NCI-H1436 treated with DMSO at 0.1 percent for 48 hours (cell line): ENCODE data around the gene RAB43.
"Not testable (repeated sequence)": the region's sequence is repeated elsewhere in the genome, so short reads cannot be mapped to it uniquely, and the experiment has no call there.

Experiments
- DNase-seq: peaks from one replicate; lab custom pipeline; 2025; lab: John Stamatoyannopoulos, UW

The RAB43 gene

DNA sequence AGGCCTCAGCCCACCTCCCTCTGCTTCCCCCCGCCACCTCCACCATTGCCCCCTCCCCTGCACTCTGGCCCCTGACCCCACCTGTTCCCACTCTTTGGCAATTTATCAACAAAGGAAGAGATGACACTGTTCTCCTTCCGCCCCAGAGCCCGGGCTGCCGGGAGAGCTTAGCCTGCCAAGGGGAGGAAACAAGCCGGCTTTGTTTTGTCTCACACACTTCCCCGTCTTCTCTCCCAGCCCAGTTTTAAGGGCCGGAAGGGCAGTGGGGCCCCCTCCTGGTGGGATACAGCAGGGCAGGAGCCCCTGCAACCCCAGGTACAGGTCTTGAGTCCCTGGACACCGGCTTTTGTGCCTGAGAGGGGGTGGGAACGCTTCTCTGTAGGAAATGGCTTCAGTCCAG is 33.7 kb downstream of the RAB43 start:
- DNase-seq = not testable (repeated sequence)

DNA sequence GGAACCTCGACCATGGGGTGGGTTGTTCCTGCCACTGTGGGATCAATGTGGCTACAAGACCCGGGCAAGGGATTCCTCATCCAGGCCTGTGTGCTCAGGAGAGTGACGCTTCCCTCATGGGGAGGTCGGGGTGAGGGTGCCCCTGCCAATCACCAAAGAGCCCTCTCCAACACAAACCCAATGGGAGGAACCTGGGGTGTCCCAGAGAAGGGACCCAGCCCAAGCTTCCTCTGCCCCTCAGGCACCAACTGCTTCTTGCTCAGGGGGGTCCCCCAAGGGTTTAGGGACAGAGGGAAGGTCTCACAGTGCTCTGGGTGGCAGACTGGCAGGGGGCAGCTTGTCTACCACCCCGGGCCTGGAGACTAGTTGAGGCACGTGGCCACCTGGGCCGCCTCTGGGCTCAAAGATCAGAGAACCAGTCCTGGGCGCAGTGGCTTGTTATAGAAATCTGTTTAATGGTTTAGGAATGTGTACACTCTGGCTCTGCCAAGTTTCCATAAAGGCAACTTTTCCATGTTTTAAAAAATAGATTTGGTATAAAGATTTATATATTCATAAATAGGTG is 34.4 kb downstream of the RAB43 start:
- DNase-seq = no peak

DNA sequence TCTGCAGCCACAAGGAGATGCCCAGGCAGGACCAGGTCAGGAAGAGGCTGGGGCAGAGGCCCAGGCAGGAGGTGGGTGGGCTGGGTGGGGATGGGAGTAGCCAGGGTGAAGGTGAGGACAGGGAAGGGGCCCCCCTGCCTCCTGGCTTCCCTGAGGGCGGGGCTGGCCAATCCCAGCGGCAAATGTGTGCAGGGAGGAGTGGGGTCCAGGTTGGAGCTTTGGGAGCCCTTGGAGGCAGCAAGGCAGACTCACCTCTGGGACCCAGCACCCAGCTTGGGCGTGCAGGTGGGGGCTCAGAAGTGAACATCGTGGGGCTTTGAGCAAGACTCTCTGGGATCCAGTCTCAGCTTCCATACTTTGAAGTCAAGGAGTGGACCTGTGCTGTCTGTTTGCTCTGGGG is 35.8 kb downstream of the RAB43 start:
- no peak for DNase-seq

DNA sequence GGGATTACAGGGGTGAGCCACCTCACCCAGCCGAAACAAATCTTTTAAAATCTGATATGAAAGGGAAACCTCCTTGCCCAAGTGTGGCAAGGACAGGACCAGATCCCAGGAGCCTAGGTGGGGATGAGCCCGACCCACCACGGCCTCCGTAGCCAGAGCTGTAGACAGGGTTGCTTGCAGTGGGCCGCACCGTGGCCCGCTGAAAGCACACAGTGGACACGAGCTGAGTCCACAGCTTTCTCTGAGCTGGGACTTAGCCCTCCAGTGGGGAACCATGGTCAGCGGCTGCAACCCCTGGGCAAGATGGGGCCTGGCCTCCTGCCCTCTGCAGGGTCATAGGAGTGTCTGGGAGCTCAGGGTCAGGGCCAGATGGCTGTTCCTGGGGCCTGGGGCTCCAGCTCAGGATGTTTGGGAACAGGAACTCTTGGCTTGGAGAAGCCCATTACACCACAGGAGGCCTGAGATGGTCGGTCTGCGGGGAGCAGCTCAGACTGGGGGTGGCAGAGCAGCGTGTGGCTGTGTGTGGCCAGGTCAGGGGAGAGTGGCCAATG is 36.4 kb downstream of the RAB43 start:
- no peak for DNase-seq

DNA sequence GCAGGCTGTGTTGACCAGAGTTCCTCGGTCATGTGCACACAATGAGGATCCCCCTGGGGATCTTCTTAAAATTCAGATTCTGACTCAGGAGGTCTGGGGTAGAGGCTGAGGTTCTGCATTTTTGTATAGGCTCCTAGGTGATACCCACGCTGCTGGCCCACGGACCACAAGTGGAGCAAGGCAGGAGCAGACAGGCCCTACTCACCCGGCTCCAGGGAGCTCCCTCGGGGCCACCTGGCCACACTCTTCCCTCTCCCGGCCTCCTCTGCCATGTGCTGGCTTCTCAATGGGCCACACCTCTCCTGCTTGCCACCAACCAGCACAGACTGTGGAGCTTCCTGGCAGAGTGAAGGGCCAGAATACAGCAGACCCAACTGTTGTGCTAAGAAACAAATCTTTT is 37.1 kb downstream of the RAB43 start:
- DNase-seq = no peak

DNA sequence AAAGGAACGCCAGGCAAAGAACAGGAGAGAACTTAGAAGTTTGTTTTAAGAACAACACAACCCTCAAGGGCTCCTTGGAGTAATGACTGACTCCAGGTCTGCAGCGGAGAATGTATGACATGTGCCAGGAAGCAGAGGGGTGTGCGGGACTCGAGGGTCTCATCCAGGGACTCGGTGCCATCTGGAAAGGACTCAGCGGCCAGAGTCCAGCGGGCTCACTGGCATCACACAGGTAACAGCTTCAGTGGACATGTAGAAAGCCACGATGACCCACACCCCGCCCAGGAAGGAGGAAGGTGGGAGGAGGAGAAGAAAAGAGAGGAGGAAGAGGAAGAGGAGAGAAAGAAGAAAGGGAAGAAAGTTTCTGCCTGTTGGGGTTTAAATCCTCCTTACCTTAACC is 39.6 kb downstream of the RAB43 start:
- no peak for DNase-seq

DNA sequence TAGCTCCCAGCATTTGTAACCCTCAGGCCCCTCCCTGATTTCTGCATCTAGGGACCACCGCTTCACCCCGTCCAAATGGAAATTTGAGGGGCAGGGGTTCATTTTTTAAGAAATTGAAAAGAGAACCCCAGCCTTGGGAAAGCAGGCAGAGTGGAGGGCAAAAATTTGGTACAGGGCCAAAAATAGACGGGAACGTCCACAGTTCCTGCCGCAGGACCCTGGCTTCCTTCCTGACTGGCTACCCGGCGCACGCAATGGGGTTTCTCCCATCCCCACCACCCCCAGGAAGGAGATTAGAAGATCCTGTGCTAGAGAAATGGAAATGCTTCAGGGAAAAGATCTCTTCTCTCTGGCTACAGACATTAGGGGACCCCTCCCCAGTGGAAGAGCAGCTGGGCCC is 40.1 kb downstream of the RAB43 start:
- no peak for DNase-seq

DNA sequence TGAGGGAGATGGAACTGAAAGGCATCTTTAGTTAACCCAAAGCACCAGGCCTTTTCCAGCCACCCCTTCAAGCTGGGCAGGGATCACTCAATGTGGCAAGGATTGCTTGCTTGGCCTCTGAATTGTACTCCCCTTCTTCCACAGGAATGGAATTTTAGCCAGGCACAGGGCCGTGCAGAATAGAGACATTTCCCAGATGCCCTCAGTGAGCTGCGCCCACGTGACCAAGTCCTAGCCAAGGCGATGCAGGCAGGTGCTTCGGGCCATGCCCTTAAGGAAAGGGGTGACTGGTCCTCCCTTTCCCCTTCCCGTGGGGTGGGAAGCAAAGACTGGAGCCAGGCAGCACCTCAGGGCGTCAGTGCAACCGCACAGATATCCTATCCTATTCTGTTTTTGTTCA is 43.1 kb downstream of the RAB43 start:
- DNase-seq = no peak

DNA sequence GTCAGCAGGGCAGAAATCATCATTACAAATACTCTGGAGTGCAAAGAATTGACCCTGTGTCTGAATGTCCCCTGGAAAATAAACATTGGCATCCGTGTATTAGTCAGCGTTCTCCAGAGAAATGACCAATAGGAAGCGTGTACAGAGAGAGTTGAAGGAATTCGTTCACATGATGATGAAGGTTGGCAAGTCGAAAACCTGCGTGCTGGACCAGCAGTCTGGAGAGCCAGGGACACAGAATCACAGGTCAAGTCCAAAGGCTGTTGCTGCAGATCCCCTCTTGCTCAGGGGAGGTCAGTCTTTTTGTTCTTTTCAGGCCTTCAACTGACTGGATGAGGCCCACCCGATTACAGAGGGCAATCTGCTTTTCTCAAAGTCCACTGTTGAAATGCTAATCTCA is 44.4 kb downstream of the RAB43 start:
- no peak for DNase-seq

DNA sequence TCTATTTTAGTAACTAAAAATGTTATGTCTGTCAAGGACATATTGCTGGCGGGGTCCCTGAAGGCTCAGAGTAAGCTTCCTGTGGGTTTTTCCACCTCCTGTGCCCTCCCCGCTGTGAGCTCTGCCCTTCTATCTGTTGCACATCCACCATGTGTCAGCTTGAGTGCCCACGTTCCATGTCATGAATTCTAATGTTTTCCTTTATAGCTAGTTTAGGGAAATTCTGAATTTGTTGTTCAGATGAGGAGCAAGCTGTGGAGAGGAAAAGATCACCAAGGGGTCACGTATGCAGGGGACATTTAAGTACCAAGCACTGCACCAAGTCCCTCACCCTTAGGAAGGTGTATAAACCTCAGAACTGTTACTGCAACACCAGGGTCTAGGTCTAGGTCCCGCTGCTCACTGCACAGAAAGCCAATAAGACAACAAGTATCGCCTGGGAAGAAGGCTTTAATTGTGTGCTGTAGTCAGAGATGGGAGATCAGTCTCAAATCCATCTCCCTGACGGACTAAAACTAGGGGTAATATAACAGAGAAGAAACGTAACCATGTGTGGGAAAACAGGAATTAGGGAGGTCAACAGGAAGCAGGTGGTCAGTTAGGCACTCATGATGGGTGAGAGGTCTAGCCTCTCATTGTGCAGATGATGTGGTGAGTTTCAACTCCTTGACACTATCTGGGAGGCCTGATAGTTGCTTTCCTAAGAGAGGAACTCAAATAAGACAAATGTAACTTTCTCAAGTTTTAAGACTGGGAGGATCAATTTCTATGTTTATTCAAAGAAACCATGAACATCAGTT is 51.3 kb downstream of the RAB43 start:
- no peak for DNase-seq

DNA sequence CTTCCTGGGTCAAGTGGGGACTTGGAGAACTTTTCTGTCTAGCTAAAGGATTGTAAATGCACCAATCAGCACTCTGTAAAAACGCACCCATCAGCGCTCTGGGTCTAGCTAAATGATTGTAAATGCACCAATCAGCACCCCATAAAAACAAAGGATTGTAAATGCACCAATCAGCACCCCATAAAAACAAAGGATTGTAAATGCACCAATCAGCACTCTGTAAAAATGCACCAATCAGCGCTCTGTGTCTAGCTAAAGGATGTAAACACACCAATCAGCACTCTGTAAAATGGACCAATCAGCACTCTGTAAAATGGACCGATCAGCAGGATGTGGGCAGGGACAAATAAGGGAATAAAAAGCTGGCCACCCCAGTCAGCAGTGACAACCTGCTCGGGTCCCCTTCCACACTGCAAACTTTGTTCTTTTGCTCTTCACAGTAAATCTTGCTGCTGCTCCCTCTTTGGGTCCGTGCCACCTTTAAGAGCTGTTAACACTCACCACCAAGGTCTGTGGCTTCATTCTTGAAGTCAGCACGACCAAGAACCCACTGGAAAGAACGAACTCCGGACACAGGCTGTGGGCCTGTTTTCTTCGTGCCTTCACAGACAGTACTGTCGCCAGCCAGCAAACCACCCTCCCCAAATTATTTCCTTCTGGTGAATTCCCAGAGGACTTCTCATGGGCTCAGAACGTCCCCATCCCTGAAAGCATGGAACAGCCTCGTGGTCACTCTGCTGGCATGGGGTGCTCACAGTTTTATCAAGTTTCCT is 52.1 kb downstream of the RAB43 start:
- DNase-seq = not testable (repeated sequence)

DNA sequence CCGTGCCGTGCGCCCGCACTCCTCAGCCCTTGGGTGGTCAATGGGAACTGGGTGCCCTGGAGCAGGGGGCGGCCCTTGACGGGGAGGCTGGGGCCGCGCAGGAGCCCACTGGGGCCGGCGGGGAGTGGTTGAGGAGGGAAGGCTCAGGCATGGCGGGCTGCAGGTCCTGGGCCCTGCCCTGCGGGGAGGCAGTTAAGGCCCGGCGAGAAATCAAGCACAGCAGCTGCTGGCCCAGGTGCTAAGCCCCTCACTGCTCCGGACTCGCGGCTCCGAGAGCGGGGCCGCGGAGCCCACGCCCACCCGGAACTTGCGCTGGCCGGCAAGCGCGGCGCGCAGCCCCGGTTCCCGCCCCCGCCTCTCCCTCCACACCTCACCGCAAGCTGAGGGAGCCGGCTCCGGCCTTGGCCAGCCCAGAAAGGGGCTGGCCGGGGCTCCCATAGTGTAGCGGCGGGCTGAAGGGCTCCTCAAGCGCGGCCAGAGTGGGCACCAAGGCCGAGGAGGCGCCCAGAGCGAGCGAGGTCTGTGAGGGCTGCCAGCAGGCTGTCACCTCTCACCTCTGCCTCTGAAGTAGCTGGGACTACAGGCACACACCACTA is 53.2 kb downstream of the RAB43 start:
- DNase-seq = no peak

DNA sequence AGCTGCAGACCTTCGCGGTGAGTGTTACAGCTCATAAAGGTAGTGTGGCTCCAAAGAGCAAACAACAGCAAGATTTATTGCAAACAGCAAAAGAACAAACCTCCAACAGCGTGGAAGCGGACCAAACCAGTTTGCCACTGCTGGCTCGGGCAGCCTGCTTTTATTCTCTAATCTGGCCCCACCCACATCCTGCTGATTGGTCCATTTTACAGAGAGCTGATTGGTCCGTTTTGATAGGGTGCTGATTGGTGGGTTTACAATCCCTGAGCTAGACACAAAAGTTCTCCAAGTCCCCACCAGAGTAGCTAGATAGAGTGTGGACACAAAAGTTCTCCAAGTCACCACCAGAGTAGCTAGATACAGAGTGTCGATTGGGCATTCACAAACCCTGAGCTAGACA is 53.9 kb downstream of the RAB43 start:
- not testable (repeated sequence) for DNase-seq

DNA sequence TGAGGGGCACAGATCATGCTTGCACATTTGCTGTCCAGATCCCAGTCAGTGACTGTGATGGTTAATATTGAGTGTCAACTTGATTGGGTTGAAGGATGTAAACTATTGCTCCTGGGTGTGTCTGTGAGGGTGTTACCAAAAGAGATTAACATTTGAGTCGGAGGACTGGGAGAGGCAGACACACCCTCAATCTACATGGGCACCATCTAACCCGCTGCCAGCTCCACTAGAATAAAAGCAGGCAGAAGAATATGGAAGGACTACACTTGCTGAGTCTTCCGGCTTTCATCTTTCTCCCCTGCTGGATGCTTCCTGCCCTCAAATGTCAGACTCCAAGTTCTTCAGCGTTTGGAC is 55.9 kb downstream of the RAB43 start:
- DNase-seq = no peak

DNA sequence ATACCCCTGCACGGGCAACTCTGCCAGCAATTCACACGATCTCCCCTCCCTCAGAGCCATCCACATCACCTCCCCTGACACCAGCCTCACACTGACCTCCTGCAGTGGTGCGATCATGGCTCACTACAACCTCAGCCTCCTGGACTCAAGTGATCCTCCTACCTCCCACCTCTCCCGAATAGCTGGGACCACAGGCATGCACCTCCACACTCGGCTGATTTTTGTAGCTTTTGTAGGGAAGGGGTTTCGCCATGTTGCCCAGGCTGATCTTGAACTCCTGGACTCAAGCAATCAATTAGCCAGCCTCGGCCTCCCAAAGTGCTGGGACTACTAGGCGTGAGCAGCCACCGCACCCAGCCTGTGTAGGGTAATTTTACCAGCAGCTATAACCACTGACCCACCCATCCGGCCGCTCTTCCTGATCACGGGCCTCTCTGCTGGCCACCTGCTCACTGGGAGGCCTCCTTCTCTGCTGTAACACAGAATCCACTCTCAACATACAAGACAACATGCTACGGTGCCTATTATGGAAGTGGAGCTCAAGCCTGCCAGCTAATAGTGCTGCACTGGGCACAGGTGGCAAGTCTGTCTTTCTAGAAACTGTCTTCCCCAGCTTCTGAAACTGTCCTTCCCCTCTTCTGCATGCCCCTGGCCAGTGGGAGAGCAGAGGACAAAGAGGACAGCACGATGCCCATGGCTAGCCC is 56.4 kb downstream of the RAB43 start:
- DNase-seq = no peak

DNA sequence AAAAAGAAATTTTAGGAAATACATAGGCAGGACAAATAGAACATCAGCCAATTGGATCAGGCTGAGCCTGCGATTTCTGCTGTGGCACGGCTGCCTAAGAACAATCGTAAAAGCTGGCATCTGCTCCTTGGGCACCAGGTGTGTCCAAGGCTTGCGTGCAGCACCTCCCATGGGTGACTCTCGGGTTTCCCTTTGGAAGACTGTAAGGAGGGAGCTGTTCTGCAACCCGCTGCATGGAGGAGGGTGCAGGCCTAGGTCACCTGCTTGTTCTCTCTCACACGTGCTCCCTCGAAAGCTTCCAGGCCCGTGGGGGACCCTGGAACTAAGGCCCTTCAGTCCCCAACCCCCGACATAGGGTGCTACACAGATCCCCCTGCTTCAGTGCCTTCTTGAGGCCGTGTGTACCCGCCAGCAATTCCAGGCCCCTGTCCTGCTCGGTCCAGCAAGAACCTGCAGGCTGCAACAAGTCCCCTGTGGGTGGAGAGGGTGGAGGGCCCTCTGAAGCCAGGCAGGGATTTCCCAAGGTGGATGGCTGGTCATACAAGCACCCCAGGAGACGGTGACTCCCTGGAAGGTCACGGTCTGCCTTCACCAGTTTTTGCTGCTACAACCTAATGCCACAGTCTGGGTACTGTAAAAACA is 57.6 kb downstream of the RAB43 start:
- no peak for DNase-seq

DNA sequence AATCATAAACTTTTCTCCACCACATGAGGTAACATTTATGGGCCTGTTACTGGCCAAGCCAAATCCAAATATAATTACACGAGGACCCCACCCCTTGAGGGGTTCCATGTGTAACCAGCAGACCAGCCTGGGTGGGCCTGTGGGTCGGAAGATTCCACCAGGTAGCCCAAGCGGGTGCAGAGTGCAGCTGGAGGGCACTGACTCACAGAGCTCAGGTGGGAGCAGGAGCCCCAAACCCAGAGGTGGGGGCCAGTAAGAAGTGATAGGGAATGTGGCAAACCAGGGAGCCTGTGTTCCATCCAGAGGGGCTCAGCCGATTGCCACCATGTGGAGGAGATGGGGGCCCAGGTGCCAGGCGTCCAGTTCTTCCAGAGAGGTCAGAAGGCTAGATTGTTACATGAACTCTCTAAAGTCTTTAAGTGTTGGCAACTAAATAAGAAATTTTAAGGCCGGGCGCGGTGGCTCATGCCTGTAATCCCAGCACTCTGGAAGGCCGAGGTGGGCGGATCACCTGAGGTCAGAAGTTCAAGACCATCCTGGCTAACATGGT is 58.4 kb downstream of the RAB43 start:
- no peak for DNase-seq

DNA sequence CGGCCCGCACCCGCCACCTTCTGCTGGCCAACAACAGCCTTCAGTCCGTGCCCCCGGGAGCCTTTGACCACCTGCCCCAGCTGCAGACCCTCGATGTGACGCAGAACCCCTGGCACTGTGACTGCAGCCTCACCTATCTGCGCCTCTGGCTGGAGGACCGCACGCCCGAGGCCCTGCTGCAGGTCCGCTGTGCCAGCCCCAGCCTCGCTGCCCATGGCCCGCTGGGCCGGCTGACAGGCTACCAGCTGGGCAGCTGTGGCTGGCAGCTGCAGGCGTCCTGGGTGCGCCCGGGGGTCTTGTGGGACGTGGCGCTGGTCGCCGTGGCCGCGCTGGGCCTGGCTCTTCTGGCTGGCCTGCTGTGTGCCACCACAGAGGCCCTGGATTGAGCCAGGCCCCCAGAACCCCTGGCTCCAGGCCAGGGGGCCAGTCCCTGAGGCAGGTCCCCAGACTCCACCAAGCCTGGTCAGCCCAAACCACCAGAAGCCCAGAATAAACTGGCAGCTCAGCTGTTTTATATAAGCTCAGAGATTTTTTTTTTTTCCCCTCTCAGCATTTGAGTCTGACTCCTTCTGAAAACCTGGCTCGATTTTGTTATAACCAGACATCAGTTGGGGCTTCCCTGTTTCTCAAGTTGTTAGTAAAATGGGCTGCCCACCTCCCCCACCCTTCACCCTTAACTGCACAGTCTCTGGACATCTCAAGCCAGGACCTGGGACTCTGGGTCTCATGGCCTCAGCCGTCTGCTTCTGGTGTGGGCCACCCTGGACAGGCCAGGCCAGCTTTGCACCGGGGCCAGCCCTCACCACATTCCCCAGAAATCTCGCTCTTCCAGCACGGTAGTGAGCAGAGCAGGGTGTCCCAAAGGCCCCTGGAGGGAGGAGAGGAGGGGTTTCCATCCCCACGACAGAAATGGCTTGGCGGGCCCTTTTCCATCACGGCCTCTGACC is 59.4 kb downstream of the RAB43 start:
- no peak for DNase-seq

DNA sequence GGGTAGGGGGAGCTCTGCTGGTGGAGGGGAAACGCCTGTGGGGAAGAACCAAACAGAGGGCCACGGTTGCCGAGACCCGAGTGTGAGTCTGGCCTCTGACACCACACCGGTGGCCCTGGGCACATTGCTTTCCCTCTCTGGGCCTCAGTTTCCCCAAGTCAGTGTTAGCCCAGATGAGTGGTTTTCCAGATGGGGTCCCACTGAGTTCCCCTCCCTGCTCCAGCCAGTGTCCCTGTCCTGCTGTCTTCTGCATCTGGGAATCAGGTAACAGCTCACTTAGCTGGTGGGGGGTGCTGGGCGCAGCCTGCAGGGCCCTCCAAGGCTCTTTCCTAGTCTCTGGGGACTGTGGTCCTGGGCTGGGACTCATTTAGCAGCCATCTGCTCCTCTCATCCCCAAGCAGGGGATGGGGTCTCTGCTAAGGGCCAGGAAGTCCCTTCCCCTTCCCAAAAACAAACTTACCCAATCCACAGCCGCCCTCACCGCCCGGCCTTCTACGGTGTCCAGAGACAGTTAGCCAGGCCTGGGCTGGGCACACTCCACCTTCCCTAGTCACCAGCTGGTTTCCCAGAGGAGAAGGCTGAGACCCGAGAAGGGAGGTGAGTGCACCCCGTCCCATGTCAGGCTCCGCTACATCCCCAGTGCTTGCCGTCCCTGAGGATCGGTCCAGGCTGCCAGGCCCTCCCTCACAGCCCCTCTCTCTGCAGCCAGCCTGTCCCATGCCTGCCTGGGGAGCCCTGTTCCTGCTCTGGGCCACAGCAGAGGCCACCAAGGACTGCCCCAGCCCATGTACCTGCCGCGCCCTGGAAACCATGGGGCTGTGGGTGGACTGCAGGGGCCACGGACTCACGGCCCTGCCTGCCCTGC is 60.3 kb downstream of the RAB43 start:
- DNase-seq = no peak
